Sciatic nerve (tissue), 2 donors: ENCODE results near the gene IGFL1. TPM values are rescaled to one million over a fixed set of nuclear protein-coding genes. Genes with fewer than 3 reads are reported as not detected.
"Not testable (repeated sequence)": the region's sequence is repeated elsewhere in the genome, so short reads cannot be mapped to it uniquely, and the experiment has no call there.

Experiments used
- ATAC-seq: fragments of 200-7000 bp; cut with Tn5 transposase; one replicate; pipeline ENCODE4 v1.9.1; 2020; ENCODE audit warnings: mild to moderate bottlenecking, moderate library complexity
- DNase-seq: peaks from one replicate; pipeline ENCODE4 v3.0.0-alpha.2; 2020; ENCODE audit warnings: low spot score
- intact Hi-C: fragments of 100-400 bp; cut with DNase I; formaldehyde crosslinking; loops from one replicate; pipeline ENCODE4 v1.14.2; 2022
- total RNA-seq: library from RNA; stranded (reverse); fragmentation: NEBNext Ultra II Directional; extraction: Animal tissue kit (Norgen Biotek cat#: 25700); gene quantifications from one replicate; pipeline ENCODE4 v1.2.1, GENCODE V29; 2021
- donor health status: DM: no; HTN: no; CAD: no.
- donor health status: DM: no; HTN: no; CAD: no.

IGFL1 gene
- not detected for total RNA-seq

DNA sequence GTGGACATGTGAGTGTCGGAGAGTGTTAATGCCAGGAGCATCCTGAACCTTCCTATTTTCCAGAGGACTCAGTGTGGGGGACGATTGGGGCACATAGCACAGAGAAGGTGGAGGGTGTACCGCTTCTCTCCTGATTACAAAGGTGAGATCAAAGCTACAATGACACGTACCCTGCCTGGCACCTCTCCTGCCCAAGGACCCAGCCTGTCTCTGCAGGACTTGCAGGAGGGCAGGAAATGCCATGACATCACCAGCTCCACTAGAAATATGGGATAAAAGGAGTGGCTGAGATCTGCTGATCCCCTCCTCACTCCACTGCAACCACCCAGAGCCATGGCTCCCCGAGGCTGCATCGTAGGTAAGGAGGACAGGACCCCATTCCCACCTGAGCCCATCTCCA is at the start of gene IGFL1:
Gene IGFL1 (plus strand): TSS at position 301 of the 400 bp plus-strand sequence. CDS start 33 bp downstream, at position 334.
- ATAC-seq, result no peak

DNA sequence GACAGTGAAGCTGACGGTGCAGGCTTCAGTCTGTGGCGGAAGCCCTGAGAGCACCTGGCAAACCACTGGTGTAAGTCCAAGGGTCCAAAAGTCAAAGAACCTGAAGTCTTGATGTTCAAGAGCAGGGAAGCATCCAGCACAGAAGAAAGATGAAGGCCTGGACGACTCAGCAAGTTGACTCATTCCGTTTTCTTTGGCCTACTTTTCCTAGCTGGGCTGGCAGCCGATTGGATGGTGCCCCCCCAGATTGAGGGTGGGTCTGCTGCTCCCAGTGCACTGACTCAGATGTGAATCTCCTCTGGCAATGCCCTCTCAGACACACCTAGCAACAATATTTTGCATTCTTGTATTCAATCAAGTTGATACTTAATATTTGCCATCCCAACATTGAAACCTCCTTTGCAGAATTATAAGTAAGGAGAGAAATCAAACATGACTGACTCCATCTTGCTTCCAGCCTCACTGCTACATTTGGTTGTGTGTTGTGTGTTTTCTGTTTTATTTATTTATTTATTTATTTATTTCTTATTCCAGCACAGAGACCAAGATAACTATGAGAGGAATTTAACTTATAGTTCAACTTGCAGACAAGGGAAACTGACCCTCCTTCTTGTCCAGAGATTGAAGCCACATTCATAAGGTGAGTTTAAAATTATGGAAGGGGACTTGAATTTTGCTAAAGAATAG is 48.7 kb upstream of the IGFL1 start:
- DNase-seq (no peak), ATAC-seq (no peak)
- intact Hi-C loops, result loop anchor here (10.0 kb wide), 1 partner anchor 96 kb away; no protein-coding TSS in a partner anchor

More for the DNA sequence above, at the start of gene IGFL1:
- intact Hi-C loops, result no loop called here
- peak; percentile 30 for DNase-seq

- intact Hi-C loops, result loop anchor here (10.0 kb wide), 1 partner anchor 97 kb away; no protein-coding TSS in a partner anchor
- ATAC-seq, result no peak
- DNase-seq, result no peak
Observed at GRCh38 chr19:46181388-46181779, 48.2 kb upstream of the IGFL1 start.

- ATAC-seq, result no peak
- DNase-seq, result no peak
- intact Hi-C loops, result loop anchor here (10.0 kb wide), 1 partner anchor 98 kb away; no protein-coding TSS in a partner anchor
Observed at GRCh38 chr19:46182476-46182875, 47.1 kb upstream of the IGFL1 start.

DNA sequence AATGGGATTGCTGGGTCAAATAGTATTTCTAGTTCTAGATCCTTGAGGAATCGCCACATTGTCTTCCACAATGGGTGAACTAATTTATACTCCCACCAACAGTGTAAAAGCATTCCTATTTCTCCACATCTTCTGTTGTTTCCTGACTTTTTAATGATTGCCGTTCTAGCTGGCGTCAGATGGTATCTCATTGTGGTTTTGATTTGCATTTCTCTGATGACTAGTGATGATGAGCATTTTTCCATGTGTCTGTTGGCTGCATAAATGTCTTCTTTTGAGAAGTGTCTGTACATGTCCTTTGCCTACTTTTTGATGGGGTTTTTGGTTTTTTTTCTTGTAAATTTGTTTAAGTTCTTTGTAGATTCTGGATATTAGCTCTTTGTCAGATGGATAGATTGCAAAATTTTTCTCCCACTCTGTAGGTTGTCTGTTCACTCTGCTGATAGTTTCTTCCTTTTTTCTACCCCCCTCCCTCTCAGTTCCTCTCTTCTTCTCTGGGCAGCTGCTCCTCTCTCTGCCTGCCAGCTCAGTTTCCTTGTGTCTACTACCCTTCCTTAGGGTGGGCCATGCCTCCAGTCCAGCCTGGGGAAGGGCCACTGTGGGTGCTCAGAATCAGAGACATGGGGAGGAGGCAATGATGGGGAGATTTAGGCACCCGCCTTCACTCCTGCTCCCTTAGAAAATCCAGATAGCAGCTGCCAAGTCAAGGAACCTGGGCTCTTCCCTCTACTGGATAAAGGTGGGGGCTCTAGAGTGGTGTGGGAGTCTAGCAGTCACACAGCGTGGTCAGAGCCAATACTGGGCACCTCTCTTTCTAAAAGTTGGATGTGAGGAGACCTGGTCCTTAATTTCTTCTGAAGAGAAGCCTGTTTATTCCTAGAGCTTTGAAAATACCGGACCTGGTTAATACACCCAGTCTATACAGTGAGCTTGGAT is 44.5 kb upstream of the IGFL1 start:
- intact Hi-C loops, result loop anchor here (10.0 kb wide), 1 partner anchor 100 kb away; no protein-coding TSS in a partner anchor
- ATAC-seq, DNase-seq: not testable (repeated sequence)

GRCh38 chr19:46186101-46186716 is 43.3 kb upstream of the IGFL1 start:
- ATAC-seq (no peak), DNase-seq (no peak)
- intact Hi-C loops, result loop anchor here (10.0 kb wide), 1 partner anchor 101 kb away; no protein-coding TSS in a partner anchor

GRCh38 chr19:46186717-46187101 is 42.8 kb upstream of the IGFL1 start:
- DNase-seq, result no peak
- intact Hi-C loops, result loop anchor here (10.0 kb wide), 1 partner anchor 102 kb away; no protein-coding TSS in a partner anchor
- ATAC-seq, result no peak

DNA sequence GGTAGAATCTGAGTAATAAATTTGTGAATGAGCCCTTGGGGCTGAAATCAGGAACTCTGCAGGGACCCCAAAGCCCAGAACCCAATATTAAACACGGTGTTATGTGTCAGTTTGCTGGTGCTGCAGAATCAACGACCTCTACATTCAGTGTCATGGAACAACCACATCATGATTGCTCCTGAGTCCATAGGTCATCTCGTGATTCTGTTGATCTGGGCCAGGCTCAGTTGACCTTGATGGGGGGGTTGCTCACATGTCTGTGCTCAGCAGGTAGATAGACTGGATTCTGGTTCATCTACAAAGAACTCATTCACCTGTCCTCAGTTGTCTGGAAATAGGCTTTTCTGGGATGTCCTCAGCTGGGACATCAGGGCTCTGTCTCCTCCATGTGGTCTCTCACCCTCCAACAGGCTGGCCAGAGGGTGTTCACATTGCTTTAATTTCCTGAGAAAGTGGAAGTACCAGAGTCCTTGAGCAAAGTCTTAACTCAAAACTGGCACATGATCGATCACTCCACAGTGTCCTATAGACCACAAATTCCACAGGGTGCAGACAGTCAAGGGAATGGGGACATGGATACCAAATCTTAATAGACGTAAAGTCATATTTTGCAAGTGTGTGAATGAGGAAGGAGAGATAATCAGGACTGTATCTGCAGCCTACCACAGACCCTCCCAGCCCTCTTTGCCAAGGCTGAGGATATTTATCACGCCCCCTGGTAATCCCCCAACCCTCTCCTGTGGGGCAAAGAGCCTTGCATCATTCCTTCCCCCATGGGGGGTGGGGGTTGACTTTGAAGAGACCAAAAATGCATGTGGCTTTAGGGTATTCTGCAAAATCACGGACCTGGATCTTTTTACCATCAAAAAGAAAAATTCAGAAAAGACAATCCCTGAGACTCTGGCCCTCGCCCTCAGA is 39.3 kb upstream of the IGFL1 start:
- no peak for DNase-seq
- no peak for ATAC-seq
- intact Hi-C loops, result loop anchor here (10.0 kb wide), 1 partner anchor 105 kb away; no protein-coding TSS in a partner anchor

GRCh38 chr19:46191356-46191755 is 38.2 kb upstream of the IGFL1 start:
- intact Hi-C loops, result no loop called here
- ATAC-seq, result no peak
- no peak for DNase-seq

- intact Hi-C loops, result no loop called here
Observed at GRCh38 chr19:46191972-46192371, 37.6 kb upstream of the IGFL1 start.

DNA sequence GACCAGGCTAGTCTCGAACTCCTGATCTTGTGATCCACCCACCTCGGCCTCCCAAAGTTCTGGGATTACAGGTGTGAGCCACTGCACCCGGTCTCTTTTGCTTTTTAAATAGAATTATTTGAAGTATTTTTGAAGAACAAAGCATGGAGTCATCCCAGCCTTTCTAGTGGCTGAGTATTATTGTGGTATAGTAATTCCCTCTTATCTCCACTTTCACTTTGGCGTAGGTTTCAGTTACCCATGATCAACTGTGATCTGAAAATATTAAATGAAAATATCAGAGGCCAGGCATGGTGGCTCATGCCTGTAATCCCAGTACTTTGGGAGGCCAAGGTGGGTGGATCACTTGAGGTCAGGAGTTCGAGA is 36.9 kb upstream of the IGFL1 start:
- ATAC-seq, intact Hi-C loops, DNase-seq: not testable (repeated sequence)

More at GRCh38 chr19:46191972-46192371, 37.6 kb upstream of the IGFL1 start:
- ATAC-seq (no peak), DNase-seq (no peak)

DNA sequence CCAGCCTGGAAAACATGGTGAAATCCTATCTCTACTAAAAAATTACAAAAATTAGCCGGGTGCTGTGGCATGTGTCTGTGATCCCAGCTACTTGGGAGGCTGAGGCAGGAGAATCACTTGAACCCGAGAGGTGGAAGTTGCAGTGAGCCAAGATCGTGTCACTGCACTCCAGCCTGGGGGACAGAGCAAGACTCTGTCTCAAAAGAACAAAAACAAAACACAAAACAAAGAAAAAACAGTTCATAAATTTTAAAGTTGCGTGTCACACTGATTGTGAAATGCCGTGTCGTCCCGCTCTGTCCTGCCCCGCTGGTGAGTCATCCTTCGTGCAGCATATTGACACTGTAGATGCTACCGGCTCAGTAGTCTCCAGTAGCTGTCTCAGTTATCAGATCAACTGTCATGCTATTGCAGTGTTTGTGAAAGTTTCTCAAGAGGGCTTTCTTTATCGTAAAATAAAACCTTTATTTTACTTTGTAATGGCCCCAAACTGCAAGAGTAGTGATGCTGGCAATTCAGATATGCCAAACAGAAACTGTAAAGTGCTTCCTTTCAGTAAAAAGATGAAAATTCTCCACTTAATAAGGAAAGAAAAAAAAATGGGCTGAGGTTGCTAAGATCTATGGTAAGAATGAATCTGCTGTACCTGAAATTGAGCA is 36.4 kb upstream of the IGFL1 start:
- intact Hi-C loops, result no loop called here
- DNase-seq (no peak), ATAC-seq (no peak)

- ATAC-seq, result no peak
- intact Hi-C loops, result no loop called here
Observed at GRCh38 chr19:46193678-46194077, 35.9 kb upstream of the IGFL1 start.

GRCh38 chr19:46195104-46195503 is 34.4 kb upstream of the IGFL1 start:
- ATAC-seq (no peak), DNase-seq (peak; percentile 18)
- intact Hi-C loops, result no loop called here

More at GRCh38 chr19:46193678-46194077, 35.9 kb upstream of the IGFL1 start:
- DNase-seq, result no peak

GRCh38 chr19:46195919-46196318 is 33.6 kb upstream of the IGFL1 start:
- ATAC-seq, intact Hi-C loops, DNase-seq: not testable (repeated sequence)

DNA sequence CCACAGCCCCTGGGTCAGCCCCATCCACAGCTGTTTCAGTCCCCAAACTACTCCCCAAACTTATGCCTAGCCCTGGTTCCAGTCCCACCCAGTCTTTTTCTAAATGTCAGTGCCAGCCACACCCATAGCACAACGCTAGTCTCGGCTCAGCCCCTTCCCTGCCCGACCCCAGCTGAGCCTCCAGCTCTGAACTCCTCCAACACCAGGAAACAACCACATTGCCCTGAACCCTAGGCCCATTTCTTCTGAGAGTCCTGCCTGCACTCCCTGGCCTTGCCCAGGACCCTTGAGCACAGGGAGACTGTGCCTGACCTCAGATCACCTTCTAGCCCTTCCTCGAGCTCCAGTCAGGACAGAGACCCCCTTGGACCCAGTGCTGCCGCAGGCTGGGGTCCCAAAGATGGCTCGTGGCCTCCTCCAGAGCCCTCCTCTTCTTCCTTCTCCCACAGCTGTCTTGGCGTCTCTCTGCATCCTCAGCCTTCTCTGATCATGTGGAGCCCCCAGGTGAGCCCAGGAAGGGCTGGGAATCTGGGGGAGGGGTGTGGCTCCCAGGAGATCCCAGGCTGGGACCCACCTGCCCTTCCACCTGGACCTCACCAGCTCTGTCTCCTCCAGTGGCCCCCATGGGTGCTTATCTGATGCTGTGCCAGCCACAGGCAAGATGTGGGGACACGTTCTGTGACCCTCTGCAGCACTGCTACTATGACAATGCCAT is 33.0 kb upstream of the IGFL1 start:
- peak; percentile 19 for DNase-seq
- intact Hi-C loops, result no loop called here
- ATAC-seq, result no peak
